ENCODE results near the gene PDE8A. TPM values are rescaled to one million over a fixed set of nuclear protein-coding genes. Genes with fewer than 3 reads are reported as not detected.

PDE8A gene
- total RNA-seq, 1 donor from 2014 or later: 8.6 TPM

GRCh38 chr15:85104584-85104983, 122.9 kb downstream of the PDE8A start:
- no peak for DNase-seq (ENCODE audit: low read depth, low spot score)
- H3K27me3 Mint-ChIP-seq (ENCODE audit: low read depth): no peaks in the 10 kb centered on the region
- H3K4me1 Mint-ChIP-seq: no peaks in the 10 kb centered on the region
- H3K36me3 Mint-ChIP-seq (ENCODE audit: low read depth): peaks cover 2% of the 10 kb centered on the region
- no peaks in the 10 kb centered on the region for H3K9me3 Mint-ChIP-seq
- H3K27ac Mint-ChIP-seq (ENCODE audit: unreplicated experiment): no peak overlapping the region
- H3K4me3 Mint-ChIP-seq: no peak overlapping the region
- TF ChIP-seq CTCF (conservative IDR thresholded peaks at IDR 0.05): no peak

- TF ChIP-seq CTCF (conservative IDR thresholded peaks at IDR 0.05): no peak
- H3K27ac Mint-ChIP-seq (ENCODE audit: unreplicated experiment): no peak overlapping the region
- no peak for DNase-seq (ENCODE audit: low read depth, low spot score)
- H3K9me3 Mint-ChIP-seq: no peaks in the 10 kb centered on the region
- no peaks in the 10 kb centered on the region for H3K27me3 Mint-ChIP-seq (ENCODE audit: low read depth)
- no peak overlapping the region for H3K4me3 Mint-ChIP-seq
- H3K36me3 Mint-ChIP-seq (ENCODE audit: low read depth): peaks cover 2% of the 10 kb centered on the region
- H3K4me1 Mint-ChIP-seq: peaks cover 3% of the 10 kb centered on the region
Measured at GRCh38 chr15:85108136-85108535, 126.5 kb downstream of the PDE8A start.

- no peaks in the 10 kb centered on the region for H3K27me3 Mint-ChIP-seq (ENCODE audit: low read depth)
- no peaks in the 10 kb centered on the region for H3K9me3 Mint-ChIP-seq
- TF ChIP-seq CTCF (conservative IDR thresholded peaks at IDR 0.05): no peak
- no peak overlapping the region for H3K27ac Mint-ChIP-seq (ENCODE audit: unreplicated experiment)
- peaks cover 7% of the 10 kb centered on the region for H3K4me1 Mint-ChIP-seq
- H3K36me3 Mint-ChIP-seq (ENCODE audit: low read depth): no peaks in the 10 kb centered on the region
- H3K4me3 Mint-ChIP-seq: no peak overlapping the region
- DNase-seq (ENCODE audit: low read depth, low spot score): no peak
Measured at GRCh38 chr15:85109333-85109732, 127.7 kb downstream of the PDE8A start.

- no peak for DNase-seq (ENCODE audit: low read depth, low spot score)
- Mint-ChIP-seq H3K36me3 (ENCODE audit: low read depth) (peaks cover 3% of the 10 kb centered on the region), H3K4me1 (peaks cover 7% of the 10 kb centered on the region), H3K27ac (ENCODE audit: unreplicated experiment) (no peak overlapping the region), H3K27me3 (ENCODE audit: low read depth) (no peaks in the 10 kb centered on the region), H3K4me3 (no peak overlapping the region), H3K9me3 (no peaks in the 10 kb centered on the region)
- no peak for TF ChIP-seq CTCF (conservative IDR thresholded peaks at IDR 0.05)
Measured at GRCh38 chr15:85112997-85113396, 131.3 kb downstream of the PDE8A start.

- Mint-ChIP-seq H3K27ac (ENCODE audit: unreplicated experiment) (no peak overlapping the region), H3K9me3 (no peaks in the 10 kb centered on the region), H3K4me3 (no peak overlapping the region), H3K36me3 (ENCODE audit: low read depth) (peaks cover 3% of the 10 kb centered on the region), H3K27me3 (ENCODE audit: low read depth) (no peaks in the 10 kb centered on the region), H3K4me1 (peaks cover 7% of the 10 kb centered on the region)
- DNase-seq (ENCODE audit: low read depth, low spot score): no peak
- TF ChIP-seq CTCF (conservative IDR thresholded peaks at IDR 0.05): no peak
Measured at GRCh38 chr15:85114886-85115285, 133.2 kb downstream of the PDE8A start.

- no peak for DNase-seq (ENCODE audit: low read depth, low spot score)
- Mint-ChIP-seq H3K27ac (ENCODE audit: unreplicated experiment) (no peak overlapping the region), H3K36me3 (ENCODE audit: low read depth) (peaks cover 5% of the 10 kb centered on the region), H3K4me1 (peaks cover 7% of the 10 kb centered on the region), H3K27me3 (ENCODE audit: low read depth) (no peaks in the 10 kb centered on the region), H3K9me3 (no peaks in the 10 kb centered on the region), H3K4me3 (no peak overlapping the region)
- no peak for TF ChIP-seq CTCF (conservative IDR thresholded peaks at IDR 0.05)
Measured at GRCh38 chr15:85116066-85116465, 134.4 kb downstream of the PDE8A start.
